Spleen (tissue), 7 donors: ENCODE data around the gene DVL1.

Source experiments
- CTCF ChIP-seq, 11 experiments: fragments of 200-600 bp in 7 of 11; fragments of 450-650 bp in 4 of 11; sonication (generic) in 4 of 11; IDR thresholded peaks in 8 of 11; conservative IDR thresholded peaks in 3 of 11; 1 replicate in 7 of 11; 2 replicates in 4 of 11; pipeline versions ENCODE4 v1.4.0 to v1.8.0; 2016 to 2021; ENCODE audit warnings: antibody characterized with exemption in 11 of 11, inconsistent platforms in 4 of 11, mild to moderate bottlenecking in 1 of 11
- POLR2A ChIP-seq, 3 donors: fragments of 450-650 bp; IDR thresholded peaks; one replicate each; pipeline ENCODE4 v1.5.1; 2017; ENCODE audit warnings: antibody characterized with exemption in 3 of 3, mild to moderate bottlenecking in 1 of 3
- donor health status: DM: no; HTN: no; CAD: no; lungs with moderate emphysema.
- donor health status: DM: no; HTN: no; CAD: no.
- donor health status: DM: no; HTN: no; CAD: no.

- TF ChIP-seq CTCF (IDR thresholded peaks at IDR 0.05 in 8 of 11, conservative IDR thresholded peaks at IDR 0.05 in 3 of 11) (no peak), POLR2A (IDR thresholded peaks at IDR 0.05) (no peak)
Observed at GRCh38 chr1:1318777-1319645, 30.2 kb downstream of the DVL1 start.
